Gastroesophageal sphincter (tissue), 3 donors: Measurements from ENCODE around the gene SLC33A1.

Experiments
- CTCF ChIP-seq, 4 experiments: fragments of 200-600 bp in 2 of 4; fragments of 450-650 bp in 2 of 4; sonication (generic) in 1 of 4; IDR thresholded peaks; one replicate each; pipeline ENCODE4 v1.5.1; 2017 to 2019; ENCODE audit warnings: antibody characterized with exemption in 4 of 4, mild to moderate bottlenecking in 2 of 4, moderate library complexity in 2 of 4
- EP300 ChIP-seq: sonication (generic); formaldehyde crosslinking; IDR thresholded peaks from one replicate; pipeline ENCODE4 v1.6.1; 2017; ENCODE audit warnings: antibody characterized with exemption, mild to moderate bottlenecking

GRCh38 chr3:155778462-155778861, 75.8 kb downstream of the SLC33A1 start:
- TF ChIP-seq CTCF (IDR thresholded peaks at IDR 0.05) = no peak
- TF ChIP-seq EP300 = no peak
